GM13976 (cell line): ENCODE measurements around the gene PRPF38A.
A peak's percentile ranks its signal among the peaks of the same experiment; 100 is the strongest.

Source experiments
- DNase-seq: peaks from one replicate; pipeline ENCODE4 v3.0.0; 2012; ENCODE audit warnings: low spot score
- in situ Hi-C: fragments of 300-500 bp; cut with MboI; formaldehyde crosslinking; loops from one replicate; pipeline ENCODE4 v1.12.0; 2022; ENCODE audit warnings: low sequenced_read_pairs, mixed read lengths, inconsistent platforms; ENCODE audit not compliant: unreplicated experiment
- TF ChIP-seq, protein P1 (sequence below): IDR thresholded peaks from 2 replicates; pipeline ENCODE4 v1.5.1; 2012; ENCODE audit warnings: borderline replicate concordance, mild to moderate bottlenecking; ENCODE audit not compliant: insufficient read depth; ENCODE audit errors: extremely low read depth, missing control alignments, control extremely low read depth

PRPF38A gene

GRCh38 chr1:52404116-52404974 lies at the start of gene PRPF38A, which contains the start of gene ORC1:
PRPF38A (plus strand) TSS chr1:52404602; CDS start chr1:52404750, 148 bp downstream.
ORC1 (minus strand) TSS chr1:52404423; CDS start chr1:52402223, 2,200 bp downstream.
- peak; percentile 98 for DNase-seq
- TF ChIP-seq, protein P1, sequence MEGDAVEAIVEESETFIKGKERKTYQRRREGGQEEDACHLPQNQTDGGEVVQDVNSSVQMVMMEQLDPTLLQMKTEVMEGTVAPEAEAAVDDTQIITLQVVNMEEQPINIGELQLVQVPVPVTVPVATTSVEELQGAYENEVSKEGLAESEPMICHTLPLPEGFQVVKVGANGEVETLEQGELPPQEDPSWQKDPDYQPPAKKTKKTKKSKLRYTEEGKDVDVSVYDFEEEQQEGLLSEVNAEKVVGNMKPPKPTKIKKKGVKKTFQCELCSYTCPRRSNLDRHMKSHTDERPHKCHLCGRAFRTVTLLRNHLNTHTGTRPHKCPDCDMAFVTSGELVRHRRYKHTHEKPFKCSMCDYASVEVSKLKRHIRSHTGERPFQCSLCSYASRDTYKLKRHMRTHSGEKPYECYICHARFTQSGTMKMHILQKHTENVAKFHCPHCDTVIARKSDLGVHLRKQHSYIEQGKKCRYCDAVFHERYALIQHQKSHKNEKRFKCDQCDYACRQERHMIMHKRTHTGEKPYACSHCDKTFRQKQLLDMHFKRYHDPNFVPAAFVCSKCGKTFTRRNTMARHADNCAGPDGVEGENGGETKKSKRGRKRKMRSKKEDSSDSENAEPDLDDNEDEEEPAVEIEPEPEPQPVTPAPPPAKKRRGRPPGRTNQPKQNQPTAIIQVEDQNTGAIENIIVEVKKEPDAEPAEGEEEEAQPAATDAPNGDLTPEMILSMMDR: no peak
- in situ Hi-C loops: no loop called here

DNA sequence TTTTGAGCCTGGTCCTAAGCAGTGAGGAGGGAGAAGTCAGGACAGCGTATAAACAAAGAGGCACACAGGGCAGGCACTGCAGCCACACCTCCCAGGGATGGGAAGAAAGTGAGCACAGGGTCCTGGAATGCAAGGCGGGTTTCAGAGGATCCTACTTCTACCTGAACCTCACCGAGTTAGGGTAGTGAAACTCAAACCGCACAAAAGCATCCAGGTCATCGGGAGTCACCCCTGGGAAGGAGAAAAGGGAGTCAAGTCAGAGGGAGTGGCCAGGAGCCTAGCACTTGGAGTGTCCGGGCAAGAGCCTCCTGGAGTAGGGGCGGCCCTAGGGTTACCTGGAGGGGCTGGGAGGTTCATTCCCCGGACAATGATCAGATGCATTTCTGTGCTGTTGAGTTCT lies 49.0 kb upstream of the PRPF38A start:
- in situ Hi-C loops: no loop called here
- TF ChIP-seq, protein P1: no peak
- DNase-seq: no peak

DNA sequence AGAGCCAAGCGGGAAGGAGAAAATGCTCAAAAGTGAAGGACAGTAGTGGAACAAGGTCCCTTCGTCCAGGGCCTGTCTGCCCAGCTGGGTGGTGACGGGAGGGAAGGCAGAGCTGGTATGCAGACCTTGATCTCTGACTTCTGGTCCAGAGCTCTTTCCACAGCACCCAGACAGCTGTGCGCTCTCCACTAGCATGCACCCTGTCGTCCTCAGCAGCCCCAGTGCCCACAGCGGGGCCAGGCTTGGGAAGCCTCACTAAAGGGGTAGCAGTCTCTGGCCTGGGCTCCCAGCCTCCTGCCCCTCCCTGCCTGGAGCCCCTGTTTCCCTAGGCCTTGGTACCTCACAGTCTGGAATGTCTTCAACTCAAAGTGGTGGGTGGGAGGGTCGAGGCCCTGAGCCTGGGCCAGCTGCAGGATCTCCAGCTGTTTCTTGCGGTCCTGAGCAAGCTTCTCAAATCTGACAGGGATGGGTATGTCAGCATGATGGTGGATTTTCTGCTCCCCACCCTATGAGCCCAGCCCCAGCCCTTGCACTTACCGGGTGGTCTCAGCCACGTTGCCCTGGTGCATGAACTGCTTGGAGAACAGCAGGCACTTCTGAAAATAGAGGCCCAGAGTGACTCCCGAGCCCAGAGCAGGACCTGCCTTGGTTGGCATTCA lies 48.4 kb upstream of the PRPF38A start:
- TF ChIP-seq, protein P1: no peak
- in situ Hi-C loops: no loop called here
- DNase-seq: no peak

DNA sequence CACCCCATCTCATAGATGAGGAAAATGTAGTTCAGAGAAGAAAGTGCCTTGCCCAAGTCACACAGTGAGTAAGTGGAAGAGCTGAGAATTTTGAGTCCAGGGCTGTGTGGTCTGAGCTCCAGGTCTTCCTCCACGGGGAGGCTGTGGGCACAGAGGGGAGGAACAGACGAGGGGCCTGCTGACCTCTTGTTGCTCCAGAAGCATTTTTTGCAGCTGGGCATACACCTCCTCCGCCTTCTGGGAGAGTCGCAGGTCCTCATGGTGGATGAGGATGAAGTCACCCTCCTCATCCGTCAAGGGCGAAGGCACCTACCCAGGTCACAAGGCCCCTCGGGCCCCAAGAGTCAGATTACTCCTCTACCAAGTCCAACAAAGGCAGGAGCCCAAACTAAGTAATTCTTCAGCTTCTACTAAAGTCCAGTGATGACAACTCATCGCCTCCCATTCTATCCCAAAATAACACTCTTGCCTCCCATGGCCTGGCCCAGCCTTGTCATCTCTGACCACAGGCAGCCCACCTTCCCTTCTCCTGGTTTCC lies 47.5 kb upstream of the PRPF38A start:
- in situ Hi-C loops: no loop called here
- TF ChIP-seq, protein P1: no peak
- no peak for DNase-seq

DNA sequence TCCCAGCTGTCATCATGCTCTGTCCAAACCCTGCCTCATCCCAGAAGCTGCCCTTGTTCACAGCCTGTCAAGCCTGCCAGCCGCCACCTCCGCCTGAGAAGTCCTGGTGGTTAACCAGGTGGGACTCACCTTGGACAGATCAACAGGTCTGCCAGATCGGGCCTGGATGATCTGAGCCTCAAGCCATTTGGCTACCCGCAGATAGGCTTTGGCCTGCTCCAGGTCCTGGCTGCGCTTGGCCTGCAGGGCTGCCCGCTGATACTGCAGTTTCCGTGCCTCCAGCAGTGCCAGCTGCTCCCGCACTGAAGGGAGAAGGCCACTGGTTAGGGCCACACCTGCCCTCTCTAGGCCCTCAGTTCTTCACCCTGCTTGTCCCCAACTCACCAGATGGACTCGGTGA lies 47.0 kb upstream of the PRPF38A start:
- in situ Hi-C loops: no loop called here

DNA sequence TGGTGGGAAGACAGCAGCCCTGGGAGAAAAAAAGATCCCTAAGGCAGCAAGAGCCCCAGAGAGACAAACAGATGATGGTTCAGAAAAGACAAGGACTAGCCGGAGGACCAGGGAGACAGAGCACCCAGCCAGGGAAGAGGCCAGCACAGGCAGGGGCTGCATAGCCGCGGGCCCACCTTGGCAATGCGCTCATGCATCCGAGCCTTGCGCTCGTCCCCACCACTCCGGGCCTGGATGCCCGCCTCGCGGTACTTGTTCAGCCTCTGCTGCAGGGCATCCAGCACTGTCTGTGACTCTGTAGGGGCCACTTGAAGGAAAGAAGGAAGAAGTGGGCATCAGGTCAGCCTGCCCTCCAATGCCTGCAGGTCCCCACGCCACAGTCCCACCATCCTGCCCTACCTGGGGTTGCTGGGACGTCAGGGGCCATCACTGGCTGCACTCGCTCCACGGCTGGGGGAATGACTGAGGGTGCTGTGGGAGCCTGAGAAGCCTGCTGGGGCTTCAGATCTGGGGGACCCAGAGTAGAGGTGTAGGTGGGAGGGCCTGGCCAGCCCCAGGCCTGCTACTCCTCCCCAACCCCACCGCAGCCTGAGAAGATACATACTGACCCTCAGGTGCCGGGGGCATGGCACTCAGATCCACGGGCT lies 45.4 kb upstream of the PRPF38A start:
- no peak for DNase-seq
- TF ChIP-seq, protein P1: no peak
- in situ Hi-C loops: no loop called here

More for the DNA sequence above, 47.0 kb upstream of the PRPF38A start:
- TF ChIP-seq, protein P1: no peak
- no peak for DNase-seq
